Measurements from ENCODE around the gene KDF1.
"Not testable (repeated sequence)": the region's sequence is repeated elsewhere in the genome, so short reads cannot be mapped to it uniquely, and the experiment has no call there.

Gene KDF1

GRCh38 chr1:26957306-26957705, 3.0 kb downstream of the KDF1 start:
- DNase-seq (ENCODE audit: extremely low read depth in 1 of 2, low read depth in 1 of 2): no peak

- DNase-seq (ENCODE audit: extremely low read depth in 1 of 2, low read depth in 1 of 2): no peak
Measured at GRCh38 chr1:26956321-26956720, 3.9 kb downstream of the KDF1 start.

- DNase-seq (ENCODE audit: extremely low read depth in 1 of 2, low read depth in 1 of 2): no peak
Measured at GRCh38 chr1:26953374-26953773, 6.9 kb downstream of the KDF1 start.

GRCh38 chr1:26951821-26952497, 8.3 kb downstream of the KDF1 start:
- DNase-seq (ENCODE audit: extremely low read depth in 1 of 2, low read depth in 1 of 2): no peak

- no peak for DNase-seq (ENCODE audit: extremely low read depth in 1 of 2, low read depth in 1 of 2)
Measured at GRCh38 chr1:26951216-26951615, 9.1 kb downstream of the KDF1 start.

GRCh38 chr1:26950602-26951001, 9.7 kb downstream of the KDF1 start:
- no peak for DNase-seq (ENCODE audit: extremely low read depth in 1 of 2, low read depth in 1 of 2)

- DNase-seq (ENCODE audit: extremely low read depth in 1 of 2, low read depth in 1 of 2): no peak
Measured at GRCh38 chr1:26949926-26950319, 10.3 kb downstream of the KDF1 start.

GRCh38 chr1:26949266-26949925, 10.9 kb downstream of the KDF1 start:
- no peak for DNase-seq (ENCODE audit: extremely low read depth in 1 of 2, low read depth in 1 of 2)

- not testable (repeated sequence) for DNase-seq (ENCODE audit: extremely low read depth in 1 of 2, low read depth in 1 of 2)
Measured at GRCh38 chr1:26948725-26949057, 11.6 kb downstream of the KDF1 start.

- DNase-seq (ENCODE audit: extremely low read depth in 1 of 2, low read depth in 1 of 2): no peak
Measured at GRCh38 chr1:26946270-26946669, 14.0 kb downstream of the KDF1 start.

GRCh38 chr1:26945728-26946127, 14.5 kb downstream of the KDF1 start:
- DNase-seq (ENCODE audit: extremely low read depth in 1 of 2, low read depth in 1 of 2): no peak

- DNase-seq (ENCODE audit: extremely low read depth in 1 of 2, low read depth in 1 of 2): no peak
Measured at GRCh38 chr1:26945138-26945537, 15.1 kb downstream of the KDF1 start.

- DNase-seq (ENCODE audit: extremely low read depth in 1 of 2, low read depth in 1 of 2): no peak
Measured at GRCh38 chr1:26942656-26943055, 17.6 kb downstream of the KDF1 start.

GRCh38 chr1:26941311-26941710, 19.0 kb downstream of the KDF1 start:
- DNase-seq (ENCODE audit: extremely low read depth in 1 of 2, low read depth in 1 of 2): no peak

GRCh38 chr1:26938659-26939025, 21.6 kb downstream of the KDF1 start:
- DNase-seq (ENCODE audit: extremely low read depth in 1 of 2, low read depth in 1 of 2): no peak

- DNase-seq (ENCODE audit: extremely low read depth in 1 of 2, low read depth in 1 of 2): no peak
Measured at GRCh38 chr1:26938004-26938658, 22.1 kb downstream of the KDF1 start.

- no peak for DNase-seq (ENCODE audit: extremely low read depth in 1 of 2, low read depth in 1 of 2)
Measured at GRCh38 chr1:26936823-26937222, 23.4 kb downstream of the KDF1 start.

GRCh38 chr1:26932531-26932930, 27.7 kb downstream of the KDF1 start:
- DNase-seq (ENCODE audit: extremely low read depth in 1 of 2, low read depth in 1 of 2): no peak

- DNase-seq (ENCODE audit: extremely low read depth in 1 of 2, low read depth in 1 of 2): no peak
Measured at GRCh38 chr1:26923711-26924110, 36.6 kb downstream of the KDF1 start.

GRCh38 chr1:26922901-26923300, 37.4 kb downstream of the KDF1 start:
- no peak for DNase-seq (ENCODE audit: extremely low read depth in 1 of 2, low read depth in 1 of 2)

- no peak for DNase-seq (ENCODE audit: extremely low read depth in 1 of 2, low read depth in 1 of 2)
Measured at GRCh38 chr1:26922431-26922729, 37.9 kb downstream of the KDF1 start.

- peak; percentile 96 to 97 for DNase-seq (ENCODE audit: extremely low read depth in 1 of 2, low read depth in 1 of 2)
Measured at GRCh38 chr1:26921540-26922430, 38.5 kb downstream of the KDF1 start, which contains the start of gene NUDC. NUDC (plus strand) TSS chr1:26921743; CDS start chr1:26921849, 106 bp downstream.

Data from stimulated activated CD8-positive, alpha-beta memory T cell treated with anti-CD3 and anti-CD28 coated beads, Interleukin-7, amount 100 ng/mL, for 48 hours (primary cell).